Uterus (tissue), 4 donors: ENCODE results near the gene CIDEB. TPM values are rescaled to one million over a fixed set of nuclear protein-coding genes. Genes with fewer than 3 reads are reported as not detected.

Experiments used
- DNase-seq, 2 donors: peaks; one replicate each; pipeline ENCODE4 v3.0.0-alpha.2; 2019 to 2020
- H3K27ac ChIP-seq, 2 donors: fragments of 200-600 bp; sonication (generic); 1 replicate in 1 of 2; 2 replicates in 1 of 2; pipeline ENCODE4 v1.5.1; 2016 to 2018
- H3K27me3 ChIP-seq, 2 donors: fragments of 200-600 bp; sonication (generic); one replicate each; pipeline ENCODE4 v1.5.1; 2018 to 2019; ENCODE audit warnings: control low read depth in 1 of 2
- H3K36me3 ChIP-seq, 2 donors: fragments of 200-600 bp; sonication (generic); one replicate each; pipeline ENCODE4 v1.5.1; 2019; ENCODE audit warnings: control low read depth in 1 of 2
- H3K4me1 ChIP-seq, 2 donors: fragments of 200-600 bp; sonication (generic); one replicate each; pipeline ENCODE4 v1.5.1; 2018 to 2019; ENCODE audit warnings: control low read depth in 1 of 2
- H3K4me3 ChIP-seq, 2 donors: fragments of 200-600 bp; sonication (generic); 1 replicate in 1 of 2; 2 replicates in 1 of 2; pipeline ENCODE4 v1.5.1; 2018 to 2019; ENCODE audit warnings: mild to moderate bottlenecking in 1 of 2
- H3K9me3 ChIP-seq, 2 donors: fragments of 200-600 bp; sonication (generic); one replicate each; pipeline ENCODE4 v1.5.1; 2019; ENCODE audit warnings: control low read depth in 1 of 2
- CTCF ChIP-seq, 4 experiments: fragments of 200-600 bp in 2 of 4; fragments of 450-650 bp in 2 of 4; sonication (generic) in 2 of 4; IDR thresholded peaks; one replicate each; pipeline ENCODE4 v1.5.1; 2016 to 2019; ENCODE audit warnings: antibody characterized with exemption in 4 of 4, mild to moderate bottlenecking in 2 of 4, moderate library complexity in 1 of 4
- POLR2A ChIP-seq, 2 donors: fragments of 450-650 bp; IDR thresholded peaks; one replicate each; pipeline ENCODE4 v1.6.1; 2016; ENCODE audit warnings: antibody characterized with exemption in 2 of 2, mild to moderate bottlenecking in 1 of 2, moderate library complexity in 1 of 2
- intact Hi-C: fragments of 100-400 bp; cut with DNase I; formaldehyde crosslinking; loops from one replicate; pipeline ENCODE4 v1.15.1; 2023; ENCODE audit warnings: low total_unique reads
- total RNA-seq, 4 donors: library from RNA; depleted of rRNA in 3 of 4; stranded (reverse); fragments of >200 nt in 3 of 4; gene quantifications; one replicate each; pipeline versions ENCODE4 v1.1.0 to v1.2.4, GENCODE V29; 2014 to 2023
- donor health status: DM: yes; HTN: yes; CAD: no.

CIDEB gene
- total RNA-seq, 4 donors from 2014 or later = 1.3 to 25.5 (median 14.1) TPM

GRCh38 chr14:24262821-24263733 lies 44.7 kb downstream of the CIDEB start, which contains the start of gene TGM1:
Gene TGM1, minus strand, starts transcription at chr14:24263177. Its CDS starts 825 bp downstream, at chr14:24262352.
- H3K27me3 ChIP-seq = no peaks in the 10 kb centered on the region
- no peaks in the 10 kb centered on the region for H3K36me3 ChIP-seq
- no peaks in the 10 kb centered on the region for H3K9me3 ChIP-seq
- no peak within 1 kb of the TSS for H3K4me3 ChIP-seq
- no peak for DNase-seq
- no peaks in the 10 kb centered on the region for H3K4me1 ChIP-seq
- intact Hi-C loops = no loop called here
- TF ChIP-seq CTCF (IDR thresholded peaks at IDR 0.05) (no peak), POLR2A (IDR thresholded peaks at IDR 0.05) (no peak)
- no peak within 1 kb of the TSS for H3K27ac ChIP-seq

DNA sequence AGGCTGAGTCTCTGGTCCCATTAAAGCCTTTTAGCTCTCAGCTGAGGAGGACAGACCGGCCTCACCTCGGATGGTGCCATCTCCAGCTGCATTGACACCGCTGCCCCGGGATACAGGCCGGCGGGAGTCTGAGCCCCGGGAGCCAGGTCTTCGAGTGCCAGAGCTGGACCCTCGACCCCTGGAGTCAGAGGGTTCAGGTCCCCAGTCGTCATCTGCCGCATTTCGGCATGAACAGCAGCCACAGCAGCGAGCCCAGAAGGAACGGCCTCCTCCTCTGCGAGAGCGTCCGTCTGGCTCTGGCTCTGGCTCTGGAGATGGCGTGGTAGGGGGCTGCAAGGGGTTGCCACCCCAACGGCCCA lies 45.8 kb downstream of the CIDEB start:
- no peak for DNase-seq
- H3K36me3 ChIP-seq = no peaks in the 10 kb centered on the region
- H3K4me1 ChIP-seq = no peaks in the 10 kb centered on the region
- H3K9me3 ChIP-seq = no peaks in the 10 kb centered on the region
- no peak overlapping the region for H3K27ac ChIP-seq
- no peak overlapping the region for H3K4me3 ChIP-seq
- intact Hi-C loops = no loop called here
- no peaks in the 10 kb centered on the region for H3K27me3 ChIP-seq
- TF ChIP-seq CTCF (IDR thresholded peaks at IDR 0.05) = no peak
- no peak for TF ChIP-seq POLR2A (IDR thresholded peaks at IDR 0.05)

GRCh38 chr14:24261256-24261968 lies 46.4 kb downstream of the CIDEB start:
- DNase-seq = no peak
- H3K4me1 ChIP-seq = no peaks in the 10 kb centered on the region
- H3K36me3 ChIP-seq = no peaks in the 10 kb centered on the region
- no peaks in the 10 kb centered on the region for H3K9me3 ChIP-seq
- intact Hi-C loops = no loop called here
- no peak overlapping the region for H3K27ac ChIP-seq
- TF ChIP-seq POLR2A (IDR thresholded peaks at IDR 0.05) = no peak
- TF ChIP-seq CTCF (IDR thresholded peaks at IDR 0.05) = no peak
- no peak overlapping the region for H3K4me3 ChIP-seq
- H3K27me3 ChIP-seq = no peaks in the 10 kb centered on the region

- Histone ChIP-seq H3K4me1 (no peaks in the 10 kb centered on the region), H3K9me3 (no peaks in the 10 kb centered on the region), H3K27me3 (no peaks in the 10 kb centered on the region), H3K27ac (no peak overlapping the region), H3K36me3 (no peaks in the 10 kb centered on the region), H3K4me3 (no peak overlapping the region)
- intact Hi-C loops = no loop called here
- DNase-seq = no peak
- TF ChIP-seq POLR2A (IDR thresholded peaks at IDR 0.05) (no peak), CTCF (IDR thresholded peaks at IDR 0.05) (no peak)
These were observed 47.0 kb downstream of the CIDEB start for GRCh38 chr14:24260780-24261157.
